CD4-positive, alpha-beta T cell treated with Interleukin-10 for 1 hour (primary cell): ENCODE results near the gene CAMK1D.
A peak's percentile ranks its signal among the peaks of the same experiment; 100 is the strongest.
"Not testable (repeated sequence)": the region's sequence is repeated elsewhere in the genome, so short reads cannot be mapped to it uniquely, and the experiment has no call there.

Experiments
- DNase-seq: peaks from one replicate; pipeline ENCODE4 v3.0.0-alpha.2; 2020

The CAMK1D gene

GRCh38 chr10:12340937-12341336 lies 8.4 kb upstream of the CAMK1D start:
- no peak for DNase-seq

GRCh38 chr10:12341526-12341925 lies 7.8 kb upstream of the CAMK1D start:
- no peak for DNase-seq

- no peak for DNase-seq
Observed at GRCh38 chr10:12344375-12345110, 4.8 kb upstream of the CAMK1D start.

DNA sequence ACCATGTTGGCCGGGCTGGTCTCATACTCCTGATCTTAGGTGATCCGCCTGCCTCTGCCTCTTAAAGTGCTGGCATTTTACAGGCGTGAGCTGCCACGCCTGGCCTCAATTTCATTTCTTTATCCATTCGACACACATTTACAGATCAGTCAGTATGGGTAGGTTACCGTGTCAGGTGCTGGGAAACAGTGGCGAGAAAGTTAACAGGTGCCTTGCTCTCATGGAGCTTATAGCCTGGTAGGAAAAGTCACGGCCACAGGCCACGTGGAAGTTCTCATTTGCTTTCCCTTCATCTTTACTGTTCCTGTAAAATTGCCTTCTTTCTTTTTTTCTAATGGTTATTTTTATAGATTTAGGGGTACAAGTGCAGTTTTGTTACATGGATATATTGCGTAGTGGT lies 2.6 kb upstream of the CAMK1D start:
- DNase-seq: no peak

- DNase-seq: no peak
Observed at GRCh38 chr10:12348294-12348869, 965 bp upstream of the CAMK1D start.

GRCh38 chr10:12349629-12350166 lies 351 bp downstream of the CAMK1D start:
- no peak for DNase-seq

GRCh38 chr10:12350167-12350872 lies 973 bp downstream of the CAMK1D start:
- DNase-seq: peak; percentile 63

GRCh38 chr10:12350925-12351324 lies 1.6 kb downstream of the CAMK1D start:
- no peak for DNase-seq

GRCh38 chr10:12351447-12351846 lies 2.1 kb downstream of the CAMK1D start:
- DNase-seq: no peak

- DNase-seq: no peak
Observed at GRCh38 chr10:12351889-12352288, 2.5 kb downstream of the CAMK1D start.

DNA sequence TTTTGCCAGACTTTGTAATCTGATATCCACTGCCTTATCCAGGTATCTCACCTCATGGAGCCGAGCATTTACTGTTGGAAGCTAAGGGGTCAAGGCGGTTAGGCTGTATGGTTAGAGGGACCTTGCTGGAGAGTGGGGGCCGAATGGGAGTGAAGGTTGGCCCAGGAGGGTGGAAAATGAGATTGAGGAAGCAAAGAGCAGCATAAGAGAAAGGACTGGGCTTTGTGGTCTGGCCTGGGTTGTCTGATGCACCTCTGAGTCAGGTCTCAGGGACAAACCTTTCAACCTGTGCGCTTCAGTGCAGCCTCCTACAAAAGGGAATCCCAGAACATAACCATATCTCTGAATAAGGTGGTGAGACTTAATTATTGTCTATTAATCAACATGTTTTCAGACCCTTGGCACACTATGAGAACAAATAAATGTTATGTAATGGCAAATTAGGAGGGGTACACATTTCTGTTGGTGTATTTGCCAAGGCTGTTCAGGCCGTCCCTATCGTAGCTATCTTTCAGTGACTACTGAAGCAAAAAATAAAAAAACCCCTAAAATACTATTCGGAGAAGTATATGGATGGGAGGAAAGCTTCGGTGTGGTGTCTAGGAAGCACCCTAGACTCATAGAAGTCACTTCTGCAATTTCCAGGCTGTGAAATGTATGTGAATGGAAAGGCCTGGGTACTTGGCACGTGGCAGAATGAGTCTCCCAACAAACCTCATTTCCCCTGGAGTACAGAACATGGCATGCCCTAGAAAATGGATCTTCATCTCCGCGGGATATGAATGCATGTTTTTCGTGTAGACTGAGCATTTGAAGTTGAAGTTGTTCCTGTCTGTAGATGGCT lies 4.3 kb downstream of the CAMK1D start:
- DNase-seq: no peak

DNA sequence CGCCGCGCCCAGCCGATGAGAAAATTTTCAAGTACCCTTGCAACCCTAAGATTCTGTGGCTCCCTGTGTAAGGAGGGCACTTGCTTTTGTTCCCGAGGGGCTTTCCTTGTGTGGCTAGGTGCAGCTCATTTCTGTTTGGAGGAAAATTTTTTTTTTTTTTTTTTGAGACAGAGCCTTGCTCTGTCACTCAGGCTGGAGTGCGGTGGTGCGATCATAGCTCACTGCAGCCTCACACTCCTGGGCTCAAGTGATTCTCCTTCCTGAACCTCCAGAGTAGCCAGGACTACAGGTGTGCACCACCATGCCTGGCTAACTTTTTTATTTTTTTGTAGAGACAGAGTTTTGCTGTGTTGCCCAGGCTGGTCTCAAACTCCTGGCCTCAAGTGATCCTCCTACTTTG lies 5.3 kb downstream of the CAMK1D start:
- not testable (repeated sequence) for DNase-seq

DNA sequence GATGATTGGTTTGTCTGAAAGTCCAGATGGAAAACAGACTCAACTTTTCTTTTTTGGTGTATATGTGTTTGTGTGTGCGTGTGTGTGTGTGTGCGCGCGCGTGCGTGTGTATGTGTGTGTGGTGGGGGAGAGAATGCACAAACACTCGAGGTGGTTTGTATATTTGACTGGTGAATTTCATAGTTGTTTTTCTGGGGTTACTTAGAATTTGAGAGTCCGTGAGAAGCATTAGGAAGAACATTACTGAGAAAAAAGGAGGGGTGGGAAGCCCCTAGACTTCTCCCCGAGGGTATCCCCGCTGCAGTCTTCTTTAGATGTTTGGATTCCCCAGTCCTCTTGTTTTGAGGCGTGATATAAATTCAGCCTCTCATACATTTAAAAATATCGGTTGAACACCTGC lies 6.0 kb downstream of the CAMK1D start:
- no peak for DNase-seq

DNA sequence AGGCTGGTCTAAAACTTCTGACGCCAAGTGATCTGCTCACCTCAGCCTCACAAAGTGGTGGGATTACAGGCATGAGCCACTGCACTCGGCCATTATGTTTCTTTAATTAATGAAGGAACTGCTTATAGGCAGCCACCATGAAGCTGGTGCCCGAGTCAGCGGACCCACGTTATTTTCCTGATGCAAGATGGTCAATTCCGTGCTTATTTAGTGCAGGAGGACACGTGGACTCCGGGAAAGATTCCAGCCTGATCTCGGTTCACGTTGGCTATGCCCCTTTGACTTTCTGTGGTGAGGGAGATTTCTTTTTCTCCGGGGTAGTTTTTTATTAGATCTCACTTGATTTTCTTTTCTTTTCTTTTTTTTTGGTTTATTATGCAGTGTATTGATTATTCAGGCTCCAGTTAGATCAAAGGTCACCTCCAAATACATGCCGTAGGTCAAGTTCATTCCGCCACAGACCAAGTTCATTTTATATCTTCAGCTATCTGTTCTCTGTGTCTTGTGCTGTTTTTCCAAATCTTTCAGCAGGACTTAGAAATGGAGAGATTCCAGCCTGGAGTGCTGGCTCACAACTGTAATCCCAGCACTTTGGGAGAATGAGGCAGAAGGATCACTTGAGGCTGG lies 8.3 kb downstream of the CAMK1D start:
- no peak for DNase-seq

DNA sequence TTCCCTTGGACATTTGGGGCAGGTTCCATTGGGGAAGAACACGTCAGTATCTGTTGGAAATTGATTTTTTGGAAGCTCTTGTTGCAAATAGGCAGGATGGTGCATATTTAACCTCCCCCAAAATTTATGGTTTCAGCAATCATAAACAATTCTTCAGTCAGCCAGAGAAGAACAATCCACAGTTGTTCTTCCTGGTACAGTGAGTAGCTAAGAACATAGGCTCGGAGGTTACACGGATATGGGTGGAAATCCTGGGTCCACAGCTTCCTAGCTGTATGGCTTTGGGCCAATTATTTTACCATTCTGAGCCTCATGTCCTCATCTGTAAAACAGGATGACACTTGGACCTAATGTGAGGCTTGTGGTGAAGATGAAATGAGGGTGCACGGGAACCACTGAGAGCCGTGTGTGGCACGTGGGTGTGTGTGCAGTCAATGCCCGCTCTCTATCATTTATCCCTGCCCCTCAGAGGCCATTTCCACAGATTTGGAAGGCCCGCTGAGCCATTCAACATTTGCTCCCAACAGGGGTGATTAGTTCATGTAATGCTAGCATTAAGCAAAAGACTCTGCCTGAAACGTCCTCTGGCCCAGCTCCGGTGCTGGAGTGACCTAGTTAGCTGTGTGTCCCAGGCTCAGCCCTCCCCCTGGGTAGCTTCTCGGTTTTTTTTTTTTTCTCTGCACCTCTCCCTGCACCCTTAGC lies 9.7 kb downstream of the CAMK1D start:
- DNase-seq: no peak

- DNase-seq: no peak
Observed at GRCh38 chr10:12360461-12360860, 11.1 kb downstream of the CAMK1D start.

- not testable (repeated sequence) for DNase-seq
Observed at GRCh38 chr10:12361115-12361514, 11.8 kb downstream of the CAMK1D start.

- no peak for DNase-seq
Observed at GRCh38 chr10:12364559-12364958, 15.2 kb downstream of the CAMK1D start.

DNA sequence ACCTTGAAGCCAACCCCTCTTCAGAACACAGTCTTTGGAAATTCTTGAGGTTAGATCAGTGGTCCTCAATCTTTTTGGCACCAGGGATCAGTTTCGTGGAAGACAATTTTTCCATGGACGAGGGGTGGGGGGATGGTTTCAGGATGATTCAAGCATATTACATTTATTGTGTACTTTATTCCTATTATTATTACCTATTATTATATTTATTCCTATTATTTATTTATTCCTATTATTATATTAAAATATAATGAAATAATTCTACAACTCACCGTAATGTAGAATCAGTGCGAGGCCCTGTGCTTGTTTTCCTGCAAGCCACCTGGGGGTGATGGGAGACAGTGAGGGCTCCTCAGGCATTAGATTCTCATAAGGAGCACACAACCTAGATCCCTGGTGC lies 17.9 kb downstream of the CAMK1D start:
- no peak for DNase-seq

DNA sequence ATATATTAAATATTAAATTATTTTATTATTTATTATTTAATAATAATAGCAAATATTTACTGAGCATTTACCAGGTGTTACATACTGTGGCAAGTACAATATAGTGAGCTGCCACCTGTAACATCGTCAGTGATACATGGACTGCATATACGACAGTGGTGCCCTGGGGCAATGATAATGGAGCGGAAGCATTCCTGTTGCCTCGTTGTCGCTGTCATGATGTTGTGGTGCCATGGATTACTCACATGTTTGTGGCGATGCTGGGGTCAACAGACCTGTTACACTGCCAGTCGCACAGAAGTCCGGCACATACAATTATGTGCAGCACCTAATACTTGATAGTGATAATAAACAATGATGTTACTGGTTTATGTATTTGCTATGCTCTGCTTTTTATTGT lies 20.6 kb downstream of the CAMK1D start:
- no peak for DNase-seq

- DNase-seq: no peak
Observed at GRCh38 chr10:12372846-12373245, 23.5 kb downstream of the CAMK1D start.

DNA sequence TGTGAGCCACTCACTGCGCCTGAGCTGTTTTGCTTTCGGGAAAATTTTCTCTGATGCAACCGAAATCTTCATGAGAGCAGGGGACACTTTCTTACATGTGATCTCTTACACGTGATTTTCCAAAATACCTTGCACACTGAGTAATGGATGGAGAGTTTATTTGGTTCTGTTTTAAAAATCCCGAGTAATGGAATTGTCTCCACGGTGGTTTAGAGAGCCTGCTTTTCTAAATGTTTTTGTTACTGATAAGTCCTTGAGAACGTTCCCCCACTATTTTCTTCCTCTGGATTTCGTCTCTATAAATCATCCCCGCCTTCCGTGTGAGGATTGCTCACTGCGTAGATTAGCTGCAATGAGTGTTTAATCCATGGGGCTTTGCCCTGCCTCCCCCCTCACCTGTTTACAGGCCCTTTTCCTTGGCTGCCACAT lies 25.7 kb downstream of the CAMK1D start:
- DNase-seq: no peak
